Ishikawa (cell line): ENCODE results near the gene CST8.

Experiments used
- CEBPB ChIP-seq: IDR thresholded peaks from 2 replicates; pipeline ENCODE4 v1.6.1; 2012
- CREB1 ChIP-seq: IDR thresholded peaks from 2 replicates; pipeline ENCODE4 v1.6.1; 2012; ENCODE audit warnings: low read depth
- EGR1 ChIP-seq: IDR thresholded peaks from 2 replicates; pipeline ENCODE4 v1.6.1; 2012
- EP300 ChIP-seq: IDR thresholded peaks from 2 replicates; pipeline ENCODE4 v1.6.1; 2012; ENCODE audit warnings: borderline replicate concordance
- RAD21 ChIP-seq: IDR thresholded peaks from 2 replicates; pipeline ENCODE4 v1.6.1; 2012; ENCODE audit warnings: low read depth
- TAF1 ChIP-seq: IDR thresholded peaks from 2 replicates; pipeline ENCODE4 v1.6.1; 2012; ENCODE audit warnings: low read depth, mild to moderate bottlenecking
- TEAD4 ChIP-seq: IDR thresholded peaks from 2 replicates; pipeline ENCODE4 v1.6.1; 2012
- YY1 ChIP-seq: IDR thresholded peaks from 2 replicates; pipeline ENCODE4 v1.6.1; 2012; ENCODE audit warnings: low read depth
- ZBTB7A ChIP-seq: IDR thresholded peaks from 2 replicates; pipeline ENCODE4 v1.6.1; 2012; ENCODE audit warnings: low read depth
- TF ChIP-seq, protein P1 (sequence below): IDR thresholded peaks from 2 replicates; pipeline ENCODE4 v1.6.1; 2012
- TF ChIP-seq, protein P2 (sequence below): IDR thresholded peaks from 2 replicates; pipeline ENCODE4 v1.6.1; 2012; ENCODE audit warnings: low read depth, mild to moderate bottlenecking
- TF ChIP-seq, protein P3 (sequence below): IDR thresholded peaks from 2 replicates; pipeline ENCODE4 v1.6.1; 2012

DNA sequence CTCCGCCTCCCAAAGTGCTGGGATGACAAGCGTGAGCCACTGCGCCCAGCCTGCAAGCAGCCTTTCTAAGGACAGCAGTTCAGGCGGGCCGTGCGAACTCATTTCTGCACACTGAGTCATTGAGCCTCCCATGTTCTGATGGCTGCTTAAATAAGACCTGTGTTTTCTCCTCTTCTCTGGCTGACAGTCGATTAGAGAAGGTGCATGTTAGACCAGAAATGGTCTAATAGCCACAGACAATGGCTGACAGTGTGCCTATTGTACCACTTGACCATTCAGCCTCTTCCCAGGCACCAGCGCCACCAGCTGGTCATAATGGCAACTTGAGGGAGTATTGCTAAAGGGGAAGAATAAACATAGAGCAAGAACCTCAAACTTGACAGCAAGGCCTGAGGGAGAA is 44.4 kb upstream of the CST8 start:
- TF ChIP-seq, protein P1, sequence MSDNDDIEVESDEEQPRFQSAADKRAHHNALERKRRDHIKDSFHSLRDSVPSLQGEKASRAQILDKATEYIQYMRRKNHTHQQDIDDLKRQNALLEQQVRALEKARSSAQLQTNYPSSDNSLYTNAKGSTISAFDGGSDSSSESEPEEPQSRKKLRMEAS: no peak
- TF ChIP-seq RAD21: peak; percentile 74
- no peak for TF ChIP-seq EP300
- TF ChIP-seq, protein P2, sequence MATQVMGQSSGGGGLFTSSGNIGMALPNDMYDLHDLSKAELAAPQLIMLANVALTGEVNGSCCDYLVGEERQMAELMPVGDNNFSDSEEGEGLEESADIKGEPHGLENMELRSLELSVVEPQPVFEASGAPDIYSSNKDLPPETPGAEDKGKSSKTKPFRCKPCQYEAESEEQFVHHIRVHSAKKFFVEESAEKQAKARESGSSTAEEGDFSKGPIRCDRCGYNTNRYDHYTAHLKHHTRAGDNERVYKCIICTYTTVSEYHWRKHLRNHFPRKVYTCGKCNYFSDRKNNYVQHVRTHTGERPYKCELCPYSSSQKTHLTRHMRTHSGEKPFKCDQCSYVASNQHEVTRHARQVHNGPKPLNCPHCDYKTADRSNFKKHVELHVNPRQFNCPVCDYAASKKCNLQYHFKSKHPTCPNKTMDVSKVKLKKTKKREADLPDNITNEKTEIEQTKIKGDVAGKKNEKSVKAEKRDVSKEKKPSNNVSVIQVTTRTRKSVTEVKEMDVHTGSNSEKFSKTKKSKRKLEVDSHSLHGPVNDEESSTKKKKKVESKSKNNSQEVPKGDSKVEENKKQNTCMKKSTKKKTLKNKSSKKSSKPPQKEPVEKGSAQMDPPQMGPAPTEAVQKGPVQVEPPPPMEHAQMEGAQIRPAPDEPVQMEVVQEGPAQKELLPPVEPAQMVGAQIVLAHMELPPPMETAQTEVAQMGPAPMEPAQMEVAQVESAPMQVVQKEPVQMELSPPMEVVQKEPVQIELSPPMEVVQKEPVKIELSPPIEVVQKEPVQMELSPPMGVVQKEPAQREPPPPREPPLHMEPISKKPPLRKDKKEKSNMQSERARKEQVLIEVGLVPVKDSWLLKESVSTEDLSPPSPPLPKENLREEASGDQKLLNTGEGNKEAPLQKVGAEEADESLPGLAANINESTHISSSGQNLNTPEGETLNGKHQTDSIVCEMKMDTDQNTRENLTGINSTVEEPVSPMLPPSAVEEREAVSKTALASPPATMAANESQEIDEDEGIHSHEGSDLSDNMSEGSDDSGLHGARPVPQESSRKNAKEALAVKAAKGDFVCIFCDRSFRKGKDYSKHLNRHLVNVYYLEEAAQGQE: no peak
- TF ChIP-seq EGR1: no peak
- peak; percentile 78 for TF ChIP-seq YY1
- no peak for TF ChIP-seq CREB1
- no peak for TF ChIP-seq ZBTB7A
- TF ChIP-seq TEAD4: no peak
- no peak for TF ChIP-seq CEBPB
- TF ChIP-seq TAF1: no peak
- TF ChIP-seq, protein P3, sequence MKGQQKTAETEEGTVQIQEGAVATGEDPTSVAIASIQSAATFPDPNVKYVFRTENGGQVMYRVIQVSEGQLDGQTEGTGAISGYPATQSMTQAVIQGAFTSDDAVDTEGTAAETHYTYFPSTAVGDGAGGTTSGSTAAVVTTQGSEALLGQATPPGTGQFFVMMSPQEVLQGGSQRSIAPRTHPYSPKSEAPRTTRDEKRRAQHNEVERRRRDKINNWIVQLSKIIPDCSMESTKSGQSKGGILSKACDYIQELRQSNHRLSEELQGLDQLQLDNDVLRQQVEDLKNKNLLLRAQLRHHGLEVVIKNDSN: no peak
